Tibial nerve (tissue), 4 donors: ENCODE results near the gene TRIM39. TPM values are rescaled to one million over a fixed set of nuclear protein-coding genes. Genes with fewer than 3 reads are reported as not detected.

Source experiments
- DNase-seq, 2 donors: peaks; one replicate each; pipeline ENCODE4 v3.0.0-alpha.2; 2019; ENCODE audit warnings: low spot score in 2 of 2
- H3K27ac ChIP-seq, 4 donors: fragments of 200-600 bp; sonication (generic) in 3 of 4; one replicate each; pipeline ENCODE4 v1.5.1; 2017 to 2019; ENCODE audit warnings: mild to moderate bottlenecking in 1 of 4
- H3K27me3 ChIP-seq, 2 donors: fragments of 200-600 bp; sonication (generic) in 1 of 2; one replicate each; pipeline versions ENCODE4 v1.5.1 to v1.6.0; 2017 to 2019
- H3K36me3 ChIP-seq, 3 donors: fragments of 200-600 bp; sonication (generic); one replicate each; pipeline ENCODE4 v1.5.1; 2018 to 2019
- H3K4me1 ChIP-seq, 4 donors: fragments of 200-600 bp; sonication (generic) in 3 of 4; one replicate each; pipeline ENCODE4 v1.5.1; 2017 to 2019
- H3K4me3 ChIP-seq, 4 donors: fragments of 200-600 bp; sonication (generic) in 3 of 4; one replicate each; pipeline ENCODE4 v1.5.1; 2017 to 2019; ENCODE audit warnings: mild to moderate bottlenecking in 1 of 4, moderate library complexity in 1 of 4
- H3K9me3 ChIP-seq, 4 donors: fragments of 200-600 bp; sonication (generic) in 3 of 4; one replicate each; pipeline ENCODE4 v1.5.1; 2017 to 2019
- EP300 ChIP-seq, 2 donors: sonication (generic); formaldehyde crosslinking; IDR thresholded peaks; one replicate each; pipeline ENCODE4 v1.6.1; 2017; ENCODE audit warnings: antibody characterized with exemption in 2 of 2, mild to moderate bottlenecking in 1 of 2
- POLR2A ChIP-seq, 2 donors: fragments of 450-650 bp; IDR thresholded peaks; one replicate each; pipeline ENCODE4 v1.6.1; 2017; ENCODE audit warnings: antibody characterized with exemption in 2 of 2, mild to moderate bottlenecking in 2 of 2, moderate library complexity in 2 of 2
- WGBS, 2 donors: methylation state at CpG; one replicate each; pipeline ENCODE4 v1.1.5; 2018; 5-methylcytosine and 5-hydroxymethylcytosine counted together
- total RNA-seq, 4 donors: library from RNA; depleted of rRNA; stranded (reverse); fragments of >200 nt; gene quantifications; one replicate each; pipeline ENCODE4 v1.1.0, GENCODE V29; 2016
- TF ChIP-seq, protein P1 (sequence below), 5 experiments: fragments of 200-600 bp in 3 of 5; fragments of 450-650 bp in 2 of 5; sonication (generic) in 3 of 5; IDR thresholded peaks; one replicate each; pipeline ENCODE4 v1.5.1; 2016 to 2019; ENCODE audit warnings: antibody characterized with exemption in 5 of 5, mild to moderate bottlenecking in 3 of 5, moderate library complexity in 2 of 5

The TRIM39 gene
- total RNA-seq, 4 donors from 2014 or later, result 8.1 to 22.2 (median 13.9) TPM

GRCh38 chr6:30295837-30296236 lies 30.9 kb upstream of the TRIM39 start:
- no peaks in the 10 kb centered on the region for H3K9me3 ChIP-seq
- H3K27ac ChIP-seq, result no peak overlapping the region
- DNase-seq, result no peak
- no peak for TF ChIP-seq EP300 (IDR thresholded peaks at IDR 0.05)
- TF ChIP-seq POLR2A (IDR thresholded peaks at IDR 0.05), result no peak
- TF ChIP-seq, protein P1, sequence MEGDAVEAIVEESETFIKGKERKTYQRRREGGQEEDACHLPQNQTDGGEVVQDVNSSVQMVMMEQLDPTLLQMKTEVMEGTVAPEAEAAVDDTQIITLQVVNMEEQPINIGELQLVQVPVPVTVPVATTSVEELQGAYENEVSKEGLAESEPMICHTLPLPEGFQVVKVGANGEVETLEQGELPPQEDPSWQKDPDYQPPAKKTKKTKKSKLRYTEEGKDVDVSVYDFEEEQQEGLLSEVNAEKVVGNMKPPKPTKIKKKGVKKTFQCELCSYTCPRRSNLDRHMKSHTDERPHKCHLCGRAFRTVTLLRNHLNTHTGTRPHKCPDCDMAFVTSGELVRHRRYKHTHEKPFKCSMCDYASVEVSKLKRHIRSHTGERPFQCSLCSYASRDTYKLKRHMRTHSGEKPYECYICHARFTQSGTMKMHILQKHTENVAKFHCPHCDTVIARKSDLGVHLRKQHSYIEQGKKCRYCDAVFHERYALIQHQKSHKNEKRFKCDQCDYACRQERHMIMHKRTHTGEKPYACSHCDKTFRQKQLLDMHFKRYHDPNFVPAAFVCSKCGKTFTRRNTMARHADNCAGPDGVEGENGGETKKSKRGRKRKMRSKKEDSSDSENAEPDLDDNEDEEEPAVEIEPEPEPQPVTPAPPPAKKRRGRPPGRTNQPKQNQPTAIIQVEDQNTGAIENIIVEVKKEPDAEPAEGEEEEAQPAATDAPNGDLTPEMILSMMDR (IDR thresholded peaks at IDR 0.05), result no peak
- no peaks in the 10 kb centered on the region for H3K4me1 ChIP-seq
- 92 to 97% methylated on average over 2 of the region's 2 CpGs for WGBS, 2 donors
- H3K4me3 ChIP-seq, result no peak overlapping the region
- no peaks in the 10 kb centered on the region for H3K27me3 ChIP-seq
- peaks cover 3 to 56% (median 21%) of the 10 kb centered on the region in 3 donors for H3K36me3 ChIP-seq

DNA sequence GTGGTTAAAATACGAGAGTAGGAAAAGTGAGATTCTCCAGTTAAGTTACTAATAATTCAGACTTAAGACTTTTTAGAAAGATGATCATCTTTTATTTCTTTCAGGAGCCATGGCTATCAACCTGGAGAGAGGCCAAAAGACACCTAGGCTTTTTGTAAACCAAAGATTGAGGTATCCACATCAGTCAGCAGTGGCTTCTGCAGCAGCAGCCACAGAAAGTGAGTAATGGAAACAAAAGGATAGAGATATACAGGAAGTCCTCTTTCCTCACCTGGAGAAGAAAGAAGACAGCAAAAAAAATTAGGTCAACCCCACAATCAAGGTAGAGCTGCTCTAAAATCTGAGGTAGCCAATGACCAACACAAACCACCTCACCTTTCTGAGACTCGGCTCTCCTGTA lies 22.7 kb upstream of the TRIM39 start:
- no peaks in the 10 kb centered on the region for H3K27me3 ChIP-seq
- no peaks in the 10 kb centered on the region for H3K9me3 ChIP-seq
- no peaks in the 10 kb centered on the region for H3K4me1 ChIP-seq
- 97 to 98% methylated on average over 2 of the region's 2 CpGs for WGBS, 2 donors
- no peak for TF ChIP-seq EP300 (IDR thresholded peaks at IDR 0.05)
- H3K4me3 ChIP-seq, result no peak overlapping the region
- no peak for DNase-seq
- peaks cover 0 to 52% (median 0%) of the 10 kb centered on the region in 3 donors for H3K36me3 ChIP-seq
- no peak overlapping the region for H3K27ac ChIP-seq

GRCh38 chr6:30311101-30311500 lies 15.6 kb upstream of the TRIM39 start:
- H3K9me3 ChIP-seq, result no peaks in the 10 kb centered on the region
- H3K4me1 ChIP-seq, result no peaks in the 10 kb centered on the region
- TF ChIP-seq, protein P1 (IDR thresholded peaks at IDR 0.05), result no peak
- no peak for TF ChIP-seq EP300 (IDR thresholded peaks at IDR 0.05)
- no peak for TF ChIP-seq POLR2A (IDR thresholded peaks at IDR 0.05)
- no peak overlapping the region for H3K27ac ChIP-seq
- 66 to 71% methylated on average over 3 of the region's 3 CpGs for WGBS, 2 donors
- H3K36me3 ChIP-seq, result peaks cover 0 to 43% (median 0%) of the 10 kb centered on the region in 3 donors
- H3K27me3 ChIP-seq, result no peaks in the 10 kb centered on the region
- DNase-seq, result no peak
- no peak overlapping the region for H3K4me3 ChIP-seq

DNA sequence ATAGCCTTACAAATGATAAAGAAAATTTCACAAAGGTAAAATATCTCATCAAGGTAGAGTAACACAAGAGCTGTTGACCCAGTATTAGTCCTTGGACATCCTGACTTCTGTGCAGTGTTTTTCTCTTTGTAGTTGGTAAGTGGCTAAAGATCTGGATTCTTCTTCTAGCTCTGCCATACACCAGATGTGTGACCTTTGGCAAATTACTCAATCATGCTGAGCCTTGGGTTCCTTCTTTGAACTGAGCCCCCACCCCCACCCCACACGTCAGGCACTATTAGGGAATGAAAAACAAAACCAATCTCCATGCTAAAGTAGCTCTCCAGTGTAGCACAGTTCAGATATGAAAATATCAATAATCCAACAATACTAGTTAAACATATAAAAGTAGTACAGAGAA lies 15.1 kb upstream of the TRIM39 start:
- Histone ChIP-seq H3K4me1 (no peaks in the 10 kb centered on the region), H3K36me3 (peaks cover 0 to 43% (median 0%) of the 10 kb centered on the region in 3 donors), H3K27ac (no peak overlapping the region), H3K9me3 (no peaks in the 10 kb centered on the region), H3K27me3 (no peaks in the 10 kb centered on the region), H3K4me3 (no peak overlapping the region)
- TF ChIP-seq EP300 (IDR thresholded peaks at IDR 0.05) (no peak), POLR2A (IDR thresholded peaks at IDR 0.05) (no peak)
- TF ChIP-seq, protein P1 (IDR thresholded peaks at IDR 0.05), result no peak
- DNase-seq, result no peak
- 45 to 67% methylated on average over 1 of the region's 1 CpG for WGBS, 2 donors

DNA sequence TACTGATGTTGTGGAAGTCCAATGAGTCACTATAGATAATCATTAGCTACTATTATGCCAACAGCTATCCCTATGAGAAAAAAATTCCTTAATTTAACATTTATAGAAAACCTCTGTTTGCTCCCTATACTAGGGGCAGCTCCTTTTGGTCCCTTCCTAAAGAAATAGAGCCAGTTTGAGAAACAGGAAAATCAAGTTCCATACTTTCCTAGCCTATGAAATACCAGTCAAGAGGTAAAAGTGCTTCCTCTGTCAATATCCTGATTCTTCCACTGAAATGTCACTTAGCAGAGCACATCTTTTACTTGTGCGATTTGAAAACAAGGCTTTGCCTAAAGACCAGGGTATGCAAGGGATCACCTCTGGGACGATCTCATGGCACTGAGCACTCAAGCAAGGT lies 14.5 kb upstream of the TRIM39 start:
- TF ChIP-seq EP300 (IDR thresholded peaks at IDR 0.05) (no peak), POLR2A (IDR thresholded peaks at IDR 0.05) (no peak)
- TF ChIP-seq, protein P1 (IDR thresholded peaks at IDR 0.05), result no peak
- H3K27me3 ChIP-seq, result no peaks in the 10 kb centered on the region
- no peak overlapping the region for H3K4me3 ChIP-seq
- peaks cover 0 to under 1% (median 0%) of the 10 kb centered on the region in 4 donors for H3K4me1 ChIP-seq
- H3K36me3 ChIP-seq, result peaks cover 0 to 40% (median 0%) of the 10 kb centered on the region in 3 donors
- DNase-seq, result no peak
- H3K27ac ChIP-seq, result no peak overlapping the region
- WGBS, 2 donors, result 95 to 98% methylated on average over 2 of the region's 2 CpGs
- H3K9me3 ChIP-seq, result no peaks in the 10 kb centered on the region
